ENCODE data around the gene AP1M2.
"Not testable (repeated sequence)": the region's sequence is repeated elsewhere in the genome, so short reads cannot be mapped to it uniquely, and the experiment has no call there.

Gene AP1M2

GRCh38 chr19:10600149-10600548, 13.0 kb upstream of the AP1M2 start:
- DNase-seq: no peak

- DNase-seq: no peak
These were observed 6.9 kb upstream of the AP1M2 start for GRCh38 chr19:10593820-10594637.

- DNase-seq: no peak
These were observed 6.0 kb upstream of the AP1M2 start for GRCh38 chr19:10593148-10593547.

GRCh38 chr19:10587839-10588150, 683 bp upstream of the AP1M2 start:
- no peak for DNase-seq

- no peak for DNase-seq
These were observed 716 bp downstream of the AP1M2 start for GRCh38 chr19:10586396-10586795.

GRCh38 chr19:10583036-10583776, 3.9 kb downstream of the AP1M2 start:
- no peak for DNase-seq

- no peak for DNase-seq
These were observed 5.0 kb downstream of the AP1M2 start for GRCh38 chr19:10582091-10582490.

GRCh38 chr19:10580979-10581631, 6.0 kb downstream of the AP1M2 start:
- DNase-seq: peak; percentile 70

- DNase-seq: no peak
These were observed 9.2 kb downstream of the AP1M2 start for GRCh38 chr19:10577951-10578350.

GRCh38 chr19:10575011-10575716, 11.9 kb downstream of the AP1M2 start:
- no peak for DNase-seq

- DNase-seq: no peak
These were observed 12.7 kb downstream of the AP1M2 start for GRCh38 chr19:10574462-10574861.

- DNase-seq: not testable (repeated sequence)
These were observed 13.3 kb downstream of the AP1M2 start for GRCh38 chr19:10573793-10574192.

GRCh38 chr19:10568826-10569651, 18.1 kb downstream of the AP1M2 start, which contains the start of gene CDKN2D:
CDKN2D (minus strand) TSS chr19:10568979; CDS start chr19:10568653, 326 bp downstream.
- DNase-seq: peak; percentile 99

GRCh38 chr19:10568062-10568825, 18.9 kb downstream of the AP1M2 start:
- DNase-seq: no peak

- no peak for DNase-seq
These were observed 19.5 kb downstream of the AP1M2 start for GRCh38 chr19:10567656-10568055.

- DNase-seq: no peak
These were observed 20.3 kb downstream of the AP1M2 start for GRCh38 chr19:10566658-10567410.

GRCh38 chr19:10566408-10566657, 20.8 kb downstream of the AP1M2 start:
- no peak for DNase-seq

GRCh38 chr19:10565567-10566407, 21.3 kb downstream of the AP1M2 start, which contains the start of gene KRI1:
KRI1 (minus strand) TSS chr19:10566010; CDS start chr19:10565999, 11 bp downstream.
- peak; percentile 93 for DNase-seq

GRCh38 chr19:10565028-10565566, 22.0 kb downstream of the AP1M2 start:
- DNase-seq: peak; percentile 21

GRCh38 chr19:10562609-10563008, 24.5 kb downstream of the AP1M2 start:
- no peak for DNase-seq
